AG04449 (cell line): ENCODE measurements around the gene UPP2.

Experiments
- CTCF ChIA-PET: fragments of 350-600 bp; formaldehyde crosslinking; extraction: SDS; loops from one replicate; lab custom pipeline; 2021; ENCODE audit warnings: antibody characterized with exemption; lab: Yijun Ruan, JAX
- POLR2A ChIA-PET: fragments of 400-600, 350-600 bp; formaldehyde crosslinking; extraction: SDS; loops from one replicate; lab custom pipeline; 2020; ENCODE audit warnings: antibody characterized with exemption, inconsistent platforms; lab: Yijun Ruan, JAX
- DNase-seq: peaks from one replicate; pipeline ENCODE4 v3.0.0-alpha.2; 2010; ENCODE audit warnings: low read depth, low spot score
- H3K4me3 ChIP-seq: 2 replicates; pipeline ENCODE4 v1.5.1; 2011; ENCODE audit warnings: low read depth, mild to moderate bottlenecking, control low read depth, low read length
- TF ChIP-seq, protein P1 (sequence below): IDR thresholded peaks from one replicate; pipeline ENCODE4 v1.5.1; 2011; ENCODE audit warnings: mild to moderate bottlenecking, moderate library complexity, low read length, control low read depth, inconsistent platforms; ENCODE audit not compliant: insufficient read depth; ENCODE audit errors: missing control alignments

The UPP2 gene

GRCh38 chr2:158131483-158131912 is 29.8 kb downstream of the UPP2 start:
- ChIA-PET POLR2A (no interaction called here), CTCF (interaction anchor here (1.1 kb wide), 1 partner anchor 623 kb away, joined by 3 read pairs; no protein-coding TSS in a partner anchor)
- TF ChIP-seq, protein P1, sequence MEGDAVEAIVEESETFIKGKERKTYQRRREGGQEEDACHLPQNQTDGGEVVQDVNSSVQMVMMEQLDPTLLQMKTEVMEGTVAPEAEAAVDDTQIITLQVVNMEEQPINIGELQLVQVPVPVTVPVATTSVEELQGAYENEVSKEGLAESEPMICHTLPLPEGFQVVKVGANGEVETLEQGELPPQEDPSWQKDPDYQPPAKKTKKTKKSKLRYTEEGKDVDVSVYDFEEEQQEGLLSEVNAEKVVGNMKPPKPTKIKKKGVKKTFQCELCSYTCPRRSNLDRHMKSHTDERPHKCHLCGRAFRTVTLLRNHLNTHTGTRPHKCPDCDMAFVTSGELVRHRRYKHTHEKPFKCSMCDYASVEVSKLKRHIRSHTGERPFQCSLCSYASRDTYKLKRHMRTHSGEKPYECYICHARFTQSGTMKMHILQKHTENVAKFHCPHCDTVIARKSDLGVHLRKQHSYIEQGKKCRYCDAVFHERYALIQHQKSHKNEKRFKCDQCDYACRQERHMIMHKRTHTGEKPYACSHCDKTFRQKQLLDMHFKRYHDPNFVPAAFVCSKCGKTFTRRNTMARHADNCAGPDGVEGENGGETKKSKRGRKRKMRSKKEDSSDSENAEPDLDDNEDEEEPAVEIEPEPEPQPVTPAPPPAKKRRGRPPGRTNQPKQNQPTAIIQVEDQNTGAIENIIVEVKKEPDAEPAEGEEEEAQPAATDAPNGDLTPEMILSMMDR = no peak
- DNase-seq = no peak
- H3K4me3 ChIP-seq = no peak overlapping the region

GRCh38 chr2:158131919-158132566 is 30.4 kb downstream of the UPP2 start:
- TF ChIP-seq, protein P1 = no peak
- POLR2A ChIA-PET = no interaction called here
- DNase-seq = no peak
- CTCF ChIA-PET = interaction anchor here (0.5 to 1.1 kb wide), 2 partner anchors 477 to 622 kb away, joined by 3 read pairs; no protein-coding TSS in a partner anchor
- no peak overlapping the region for H3K4me3 ChIP-seq

DNA sequence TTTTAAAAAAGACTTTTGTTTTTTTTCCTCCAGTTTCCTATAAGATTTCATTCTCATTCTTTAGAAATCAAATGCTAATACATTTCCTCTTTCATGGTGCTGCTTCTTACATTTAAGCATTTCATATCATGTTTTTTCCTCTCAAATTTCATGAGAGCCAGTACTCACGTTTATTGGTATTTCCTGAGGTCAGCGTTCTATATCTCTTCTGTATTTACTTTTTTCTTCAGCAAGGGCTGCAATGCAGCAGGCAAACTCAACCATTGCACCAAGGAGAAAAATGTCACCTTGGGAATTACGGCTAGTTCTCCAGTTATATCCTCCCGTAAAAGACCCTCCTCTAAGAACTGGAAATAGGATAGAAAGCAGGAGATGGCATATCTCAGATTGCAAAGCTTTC is 32.4 kb downstream of the UPP2 start:
- TF ChIP-seq, protein P1 = no peak
- ChIA-PET POLR2A (no interaction called here), CTCF (no interaction called here)
- H3K4me3 ChIP-seq = no peak overlapping the region
- DNase-seq = no peak

DNA sequence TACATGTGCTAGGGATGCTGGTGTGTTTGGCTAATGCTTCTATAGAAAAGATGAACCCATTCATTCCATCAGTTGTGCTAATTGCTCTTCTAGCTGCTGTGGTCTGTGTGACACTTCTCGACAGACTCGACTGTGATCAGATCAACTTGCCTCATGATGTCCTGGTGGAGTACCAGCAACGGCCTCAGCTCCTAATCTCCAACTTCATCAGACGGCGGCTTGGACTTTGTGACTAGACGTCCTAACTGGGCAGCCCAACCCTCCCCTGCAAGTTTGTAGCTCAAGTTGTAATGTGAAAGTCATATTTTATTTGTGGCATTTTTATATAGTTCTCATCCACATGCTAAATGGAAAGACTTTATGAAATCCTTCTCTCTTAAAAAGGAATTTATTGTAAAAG is 33.0 kb downstream of the UPP2 start:
- POLR2A ChIA-PET = no interaction called here
- H3K4me3 ChIP-seq = no peak overlapping the region
- TF ChIP-seq, protein P1 = no peak
- CTCF ChIA-PET = no interaction called here
- no peak for DNase-seq

DNA sequence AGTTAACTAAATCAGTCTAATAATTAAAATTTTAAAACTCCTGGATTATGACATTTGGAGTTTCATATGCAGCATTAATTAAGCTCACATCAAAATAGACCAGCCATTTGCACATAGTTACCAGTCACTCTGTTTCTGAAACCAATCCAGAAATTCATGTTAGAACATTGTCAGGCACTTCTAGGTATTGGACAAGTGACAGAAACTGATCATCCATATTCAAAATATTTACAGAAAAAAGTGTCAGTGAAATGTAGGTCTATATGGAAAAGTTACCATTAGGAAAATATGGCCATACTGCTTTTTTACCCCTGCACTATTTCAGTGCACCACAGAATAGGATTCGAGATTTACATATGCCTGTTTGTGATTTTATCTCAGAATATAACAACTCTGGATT is 33.4 kb downstream of the UPP2 start:
- ChIA-PET POLR2A (no interaction called here), CTCF (no interaction called here)
- TF ChIP-seq, protein P1 = no peak
- H3K4me3 ChIP-seq = no peak overlapping the region
- DNase-seq = no peak

DNA sequence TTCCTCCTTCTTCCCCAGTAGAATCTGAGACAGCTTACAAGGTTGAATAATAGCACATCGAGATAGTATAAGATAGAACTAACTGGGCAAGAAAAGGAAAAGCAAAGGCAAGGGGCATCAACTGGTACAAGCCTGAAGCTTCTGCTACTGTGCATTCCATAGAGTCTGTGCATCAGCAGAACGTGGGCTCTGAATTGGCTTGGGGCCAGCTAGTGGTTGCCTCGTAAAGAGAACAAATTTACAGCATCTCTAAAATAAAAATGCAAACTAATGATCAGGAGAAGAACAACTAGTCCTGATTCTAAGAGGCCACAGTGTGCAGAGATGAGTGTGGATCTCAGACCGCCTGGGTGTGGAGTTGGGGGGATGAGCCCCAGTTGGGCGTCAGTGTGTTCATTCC is 36.6 kb downstream of the UPP2 start:
- no peak for DNase-seq
- ChIA-PET POLR2A (no interaction called here), CTCF (no interaction called here)
- TF ChIP-seq, protein P1 = no peak
- no peak overlapping the region for H3K4me3 ChIP-seq
